ENCODE measurements around the gene NALCN.
"Not testable (repeated sequence)": the region's sequence is repeated elsewhere in the genome, so short reads cannot be mapped to it uniquely, and the experiment has no call there.

NALCN gene

DNA sequence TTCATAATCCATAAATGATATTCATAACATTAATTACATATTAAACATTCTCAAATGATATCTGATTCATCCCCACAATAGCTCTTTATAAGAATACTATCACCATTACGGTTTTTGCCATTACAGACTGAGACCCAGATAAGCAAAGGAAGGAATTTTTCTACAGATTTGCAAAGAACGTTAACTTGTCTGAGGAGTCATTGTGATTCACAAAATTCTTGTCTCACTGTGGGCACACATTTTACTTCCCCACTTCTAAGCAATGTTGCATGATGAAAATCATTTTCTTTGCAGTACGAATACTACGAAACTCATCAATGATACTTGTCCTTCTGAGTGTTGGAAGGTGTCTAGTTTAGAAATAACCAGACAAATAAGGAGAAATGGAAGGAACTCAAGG lies 70.1 kb downstream of the NALCN start:
- FAIRE-seq (no peak), DNase-seq (ENCODE audit: extremely low spot score, insufficient read length, low read depth) (no peak)

DNA sequence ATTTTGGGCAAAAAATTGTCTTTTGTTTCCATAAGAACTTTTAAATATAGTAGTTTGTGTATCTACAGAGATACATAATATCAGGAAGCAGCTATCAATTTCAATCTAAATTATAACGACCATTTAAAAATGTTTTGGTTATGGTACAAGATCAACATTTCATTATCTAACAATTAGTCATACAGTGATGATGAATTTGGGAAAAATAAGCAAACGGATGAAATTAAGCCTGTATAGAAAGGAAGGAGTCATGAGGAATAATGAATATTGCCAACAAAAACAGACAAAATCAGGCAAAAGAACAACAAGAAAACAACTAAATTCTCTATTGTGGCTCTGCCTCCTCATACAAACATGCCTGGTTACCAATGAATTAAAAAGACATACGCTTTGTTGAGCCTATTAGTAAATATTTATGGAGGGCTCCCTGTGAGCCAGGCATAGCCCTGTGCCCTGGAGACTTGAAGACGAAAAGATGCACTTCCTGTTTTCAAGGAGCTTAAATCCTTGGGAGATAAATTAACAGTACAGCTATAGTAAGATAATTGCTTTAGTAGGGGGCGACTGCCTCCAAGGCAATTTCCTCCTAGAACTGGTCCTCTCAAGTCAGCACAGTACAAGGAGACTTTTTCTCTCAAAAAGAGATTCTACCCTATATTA lies 73.0 kb downstream of the NALCN start:
- DNase-seq (ENCODE audit: extremely low spot score, insufficient read length, low read depth) (no peak), FAIRE-seq (no peak)

DNA sequence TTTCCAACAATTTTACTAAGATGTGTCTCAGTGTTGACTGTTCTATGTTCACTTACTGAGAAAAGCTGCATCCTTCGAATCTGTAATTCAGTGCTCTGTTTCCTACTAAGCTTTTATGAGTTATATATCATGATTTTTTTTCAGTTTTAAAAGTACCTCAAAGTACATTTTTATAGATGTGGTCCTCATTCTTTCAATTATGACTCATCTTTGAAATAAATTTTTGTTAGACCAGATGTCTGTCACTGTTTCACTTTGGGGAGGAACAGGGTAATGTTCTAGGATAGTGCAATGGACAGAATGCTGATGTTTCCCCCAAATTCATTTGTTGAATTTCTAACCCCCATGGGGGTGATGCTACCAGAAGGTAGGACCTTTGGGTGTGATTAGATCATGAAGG lies 74.8 kb downstream of the NALCN start:
- FAIRE-seq (no peak), DNase-seq (ENCODE audit: extremely low spot score, insufficient read length, low read depth) (no peak)

DNA sequence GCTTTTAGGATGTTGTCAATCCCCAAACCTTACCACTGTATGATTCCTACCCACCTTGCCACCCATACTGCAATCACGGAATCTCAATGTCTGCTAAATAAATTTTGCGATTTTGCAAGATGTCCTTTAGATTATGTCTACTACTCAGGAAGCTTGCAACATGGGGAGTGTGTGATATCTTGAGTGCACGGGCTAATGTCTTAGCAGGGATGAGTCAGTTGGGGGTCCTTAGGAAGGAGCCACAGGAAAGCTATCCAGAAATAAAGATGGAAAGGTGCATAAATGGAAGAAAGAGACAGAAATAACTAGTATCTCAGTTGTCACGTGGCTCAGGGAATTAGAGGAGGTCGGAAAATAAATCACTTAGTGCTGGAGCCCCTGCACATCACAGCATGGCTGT lies 77.1 kb downstream of the NALCN start:
- DNase-seq (ENCODE audit: extremely low spot score, insufficient read length, low read depth) (no peak), FAIRE-seq (no peak)

DNA sequence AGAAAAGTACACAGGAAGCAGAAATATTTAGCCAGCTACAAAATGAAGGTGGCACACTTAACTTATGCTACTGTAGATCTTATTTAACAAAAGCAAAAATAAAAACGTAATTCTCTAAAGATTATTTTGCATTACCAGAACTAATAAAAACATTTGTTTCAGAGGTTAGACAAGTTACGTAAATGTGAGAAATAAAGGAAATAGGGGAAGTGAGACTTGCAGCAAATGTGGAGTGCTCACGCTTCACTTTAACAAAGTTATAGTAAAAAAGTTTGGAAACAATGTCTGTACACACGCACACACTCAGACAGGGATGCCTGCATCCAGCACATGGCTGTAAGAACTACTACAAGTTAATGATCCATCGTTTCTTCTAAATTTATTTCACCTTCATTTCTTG lies 83.7 kb downstream of the NALCN start:
- DNase-seq (ENCODE audit: extremely low spot score, insufficient read length, low read depth) (no peak), FAIRE-seq (no peak)

DNA sequence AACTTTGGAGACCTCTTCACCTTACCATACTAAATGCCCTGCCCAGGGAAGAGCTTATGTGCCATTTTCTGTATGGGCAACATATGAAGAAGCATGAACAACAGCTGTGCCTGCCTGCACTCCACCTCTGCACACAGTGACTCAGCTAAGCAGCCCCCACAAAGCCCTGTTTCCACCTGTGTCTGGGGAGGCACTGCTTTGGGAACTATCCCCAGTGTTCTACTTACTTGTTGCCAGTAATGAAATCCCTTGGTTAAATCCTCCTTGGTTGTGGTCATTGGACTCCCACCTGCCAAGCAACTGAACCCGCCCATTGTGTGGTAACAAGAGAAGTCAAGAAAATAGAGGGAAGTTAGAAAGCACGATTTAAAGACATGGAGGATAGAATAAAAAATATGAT lies 84.6 kb downstream of the NALCN start:
- no peak for FAIRE-seq

DNA sequence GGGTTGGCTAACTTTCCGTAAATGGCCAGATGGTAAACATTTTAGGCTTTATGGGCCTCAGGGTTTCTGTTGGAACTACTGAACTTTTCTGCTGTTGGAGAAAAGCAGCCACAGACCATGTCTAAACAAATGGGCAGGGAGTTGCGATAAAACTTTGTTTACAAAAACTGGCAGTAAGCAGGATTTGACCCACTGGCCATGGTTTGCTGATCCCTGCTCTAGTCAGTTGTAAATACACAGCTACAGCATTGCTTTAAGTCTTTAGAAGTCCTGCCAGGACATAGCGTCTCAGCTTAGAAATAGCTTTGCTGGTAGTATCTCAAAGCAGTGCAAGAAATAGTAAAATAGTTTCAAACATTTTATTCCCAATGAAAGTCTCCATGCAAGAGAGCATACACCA lies 88.4 kb downstream of the NALCN start:
- DNase-seq (ENCODE audit: extremely low spot score, insufficient read length, low read depth): no peak
- no peak for FAIRE-seq

More for the DNA sequence above, 84.6 kb downstream of the NALCN start:
- no peak for DNase-seq (ENCODE audit: extremely low spot score, insufficient read length, low read depth)

DNA sequence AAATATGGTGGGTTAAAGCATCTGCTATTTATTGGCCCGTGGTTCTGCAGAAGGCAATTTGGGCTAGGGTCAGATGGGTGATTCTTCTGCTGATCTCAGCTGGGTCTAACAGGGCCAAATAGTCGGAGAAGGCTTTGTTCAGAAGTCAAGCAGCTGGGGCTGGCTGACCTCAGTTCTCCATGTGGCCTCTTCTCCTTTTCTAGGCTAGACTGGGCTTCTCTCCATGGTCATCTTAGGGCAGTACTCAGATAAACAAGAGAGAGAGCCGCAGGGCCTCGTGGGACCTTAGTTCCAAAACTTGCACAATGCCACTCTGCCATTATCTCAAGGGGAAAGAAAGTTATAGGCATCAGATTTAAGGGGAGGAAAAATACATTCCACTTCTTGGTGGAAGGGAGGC lies 89.6 kb downstream of the NALCN start:
- no peak for DNase-seq (ENCODE audit: extremely low spot score, insufficient read length, low read depth)
- FAIRE-seq: no peak

DNA sequence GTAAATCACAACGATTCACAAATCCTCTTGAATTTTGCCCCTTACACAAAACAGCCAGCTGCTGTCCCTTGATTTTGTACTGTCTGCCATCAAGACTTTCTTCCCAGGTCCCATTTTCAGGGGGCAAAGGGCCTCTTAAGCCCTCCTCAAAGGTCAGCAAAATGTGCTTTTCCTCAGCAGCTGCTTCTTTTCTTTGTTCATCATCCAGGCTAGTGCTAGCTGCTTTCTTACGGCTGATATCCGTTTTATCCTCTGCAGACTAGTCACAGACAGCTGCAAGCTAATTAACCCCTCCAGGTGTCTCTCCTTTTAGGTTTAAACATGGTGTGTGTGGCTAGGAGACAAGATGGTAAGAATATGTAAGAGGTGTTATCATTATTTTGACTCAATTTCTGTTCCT lies 90.9 kb downstream of the NALCN start:
- FAIRE-seq (no peak), DNase-seq (ENCODE audit: extremely low spot score, insufficient read length, low read depth) (no peak)

DNA sequence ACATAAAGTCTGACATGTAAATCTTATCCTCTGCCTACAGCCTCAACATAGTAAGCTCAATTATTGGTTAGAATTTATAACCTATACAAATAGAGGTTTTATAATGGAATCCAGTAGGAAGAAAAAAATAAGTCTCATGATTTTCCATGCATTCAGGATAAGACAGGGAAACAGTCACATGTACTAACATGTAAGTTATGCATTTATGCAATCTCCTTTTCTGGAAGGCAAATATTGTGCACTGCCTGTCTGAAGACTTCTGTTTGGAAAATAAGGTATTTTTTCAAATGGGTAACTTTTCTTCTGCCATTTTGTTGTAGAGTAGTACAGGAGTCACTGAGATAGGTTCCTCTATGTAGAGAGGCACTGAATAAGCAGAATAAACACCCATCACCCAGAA lies 92.7 kb downstream of the NALCN start:
- FAIRE-seq: no peak
- no peak for DNase-seq (ENCODE audit: extremely low spot score, insufficient read length, low read depth)

DNA sequence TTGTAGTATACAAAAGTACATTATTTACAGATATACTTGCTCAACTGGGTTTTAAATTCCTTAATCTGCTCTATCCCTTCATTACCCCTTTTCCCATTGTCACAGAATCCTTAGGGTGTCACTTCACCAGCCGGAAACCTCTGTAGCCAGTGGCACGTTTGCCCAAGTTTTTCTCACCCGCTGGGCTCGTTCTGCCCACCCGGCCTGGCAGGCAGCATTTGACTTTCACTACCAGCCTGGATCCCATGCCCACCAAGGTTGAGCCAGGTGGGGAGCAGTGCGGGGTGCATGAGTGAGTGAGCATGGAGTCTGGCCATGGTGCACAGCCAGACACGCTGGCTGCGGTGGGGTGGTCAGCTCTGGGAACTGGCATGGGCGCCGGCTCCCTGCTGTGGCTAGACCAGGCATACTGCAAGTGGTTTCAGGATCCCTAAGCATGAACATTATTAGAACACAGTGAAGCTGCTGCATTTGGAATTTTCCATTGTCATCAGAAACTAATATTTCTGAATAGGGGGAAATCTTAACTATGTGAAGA lies 98.3 kb downstream of the NALCN start:
- FAIRE-seq (no peak), DNase-seq (ENCODE audit: extremely low spot score, insufficient read length, low read depth) (no peak)

DNA sequence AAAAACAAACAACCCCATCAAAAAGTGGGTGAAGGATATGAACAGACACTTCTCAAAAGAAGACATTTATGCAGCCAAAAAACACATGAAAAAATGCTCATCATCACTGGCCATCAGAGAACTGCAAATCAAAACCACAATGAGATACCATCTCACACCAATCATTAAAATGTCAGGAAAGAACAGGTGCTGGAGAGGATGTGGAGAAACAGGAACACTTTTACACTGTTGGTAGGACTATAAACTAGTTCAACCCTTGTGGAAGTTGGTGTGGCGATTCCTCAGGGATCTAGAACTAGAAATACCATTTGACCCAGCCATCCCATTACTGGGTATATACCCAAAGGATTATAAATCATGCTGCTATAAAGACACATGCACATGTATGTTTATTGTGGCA lies 102.8 kb downstream of the NALCN start:
- not testable (repeated sequence) for DNase-seq (ENCODE audit: extremely low spot score, insufficient read length, low read depth); FAIRE-seq

DNA sequence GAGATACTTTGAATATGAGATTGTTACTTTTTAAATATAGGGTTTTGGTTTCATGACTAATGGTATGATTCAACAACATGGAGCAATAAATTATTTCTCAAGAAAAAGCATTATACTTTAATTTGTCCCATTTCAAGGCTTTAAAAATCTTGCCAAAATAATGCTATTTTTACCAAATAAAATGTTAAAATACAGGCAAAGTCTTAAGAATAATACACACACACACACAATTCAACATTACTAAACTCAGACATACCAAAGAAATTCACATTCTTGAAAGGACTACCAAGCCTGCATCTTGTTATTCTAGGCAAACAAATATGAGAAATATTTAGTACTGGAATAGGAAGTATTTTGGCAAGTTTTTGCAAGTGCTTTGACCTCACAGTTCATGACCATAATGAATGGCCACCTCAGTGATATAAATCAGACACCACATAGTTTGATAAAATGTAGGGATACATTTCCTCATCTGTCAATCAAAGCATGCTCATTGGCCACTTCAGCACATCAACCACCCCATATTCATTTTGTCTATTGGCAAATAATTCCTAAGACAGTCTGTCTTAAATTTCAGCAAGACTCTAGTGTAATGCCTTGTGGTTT lies 107.2 kb downstream of the NALCN start:
- FAIRE-seq (no peak), DNase-seq (ENCODE audit: extremely low spot score, insufficient read length, low read depth) (no peak)

DNA sequence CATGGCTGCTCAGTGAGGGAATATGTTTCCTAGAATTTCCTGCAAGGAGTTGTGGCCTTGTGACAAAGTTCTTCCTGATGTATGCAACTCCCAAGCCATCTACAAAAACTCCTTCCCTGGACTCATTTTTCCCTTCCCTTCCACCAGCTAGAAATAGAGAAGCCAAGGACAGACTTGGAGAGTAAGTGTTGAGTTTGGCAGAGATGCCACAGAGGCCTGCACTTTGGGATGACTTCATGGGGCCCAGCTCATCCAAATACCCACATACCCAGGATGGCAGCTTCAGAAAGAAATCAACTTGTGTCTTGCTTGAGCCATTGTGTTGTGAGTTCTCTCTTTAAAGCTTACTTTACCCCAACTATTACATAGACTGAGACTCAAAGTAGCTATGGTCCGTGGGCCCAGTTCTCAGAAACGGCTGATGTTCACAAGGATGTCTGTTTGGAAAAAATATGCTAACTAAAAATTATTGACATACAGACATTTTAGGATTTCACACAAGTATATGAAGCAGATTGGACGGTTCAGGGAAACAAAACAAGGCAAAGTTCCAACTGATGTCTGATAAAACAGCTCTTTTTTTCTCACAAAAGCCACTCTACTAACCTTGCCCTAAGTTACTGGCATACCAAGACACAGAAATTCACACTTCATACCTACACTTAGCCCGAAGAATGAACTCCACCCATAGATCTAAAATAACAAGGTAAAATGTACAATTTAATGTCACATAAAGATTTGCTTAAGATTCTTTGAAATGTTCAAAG lies 107.9 kb downstream of the NALCN start:
- no peak for FAIRE-seq
- no peak for DNase-seq (ENCODE audit: extremely low spot score, insufficient read length, low read depth)

DNA sequence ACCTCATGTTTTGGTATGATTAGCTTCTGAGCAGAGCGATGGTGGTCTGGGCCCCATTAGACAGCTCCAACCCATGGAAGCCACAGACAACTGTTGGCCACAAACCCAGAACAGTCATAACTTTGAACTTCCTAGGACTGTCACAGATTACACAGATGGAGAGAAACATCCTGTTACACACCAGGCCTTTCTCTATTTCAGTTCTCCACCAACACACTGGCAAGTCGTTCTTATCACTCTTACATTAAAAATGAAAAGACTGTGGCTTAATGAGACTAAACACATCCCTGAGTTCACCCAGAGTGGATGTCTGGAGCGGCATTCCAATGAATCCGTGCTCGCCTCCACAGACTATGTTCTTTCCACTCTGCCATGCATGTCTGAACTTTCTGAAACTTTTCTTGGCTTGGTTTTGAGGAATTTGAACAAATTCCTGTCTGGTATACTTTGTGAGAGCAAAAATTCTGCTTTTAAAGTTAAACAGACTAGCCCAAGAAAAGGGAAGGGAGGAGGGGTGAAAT lies 109.1 kb downstream of the NALCN start:
- DNase-seq (ENCODE audit: extremely low spot score, insufficient read length, low read depth) (no peak), FAIRE-seq (no peak)

DNA sequence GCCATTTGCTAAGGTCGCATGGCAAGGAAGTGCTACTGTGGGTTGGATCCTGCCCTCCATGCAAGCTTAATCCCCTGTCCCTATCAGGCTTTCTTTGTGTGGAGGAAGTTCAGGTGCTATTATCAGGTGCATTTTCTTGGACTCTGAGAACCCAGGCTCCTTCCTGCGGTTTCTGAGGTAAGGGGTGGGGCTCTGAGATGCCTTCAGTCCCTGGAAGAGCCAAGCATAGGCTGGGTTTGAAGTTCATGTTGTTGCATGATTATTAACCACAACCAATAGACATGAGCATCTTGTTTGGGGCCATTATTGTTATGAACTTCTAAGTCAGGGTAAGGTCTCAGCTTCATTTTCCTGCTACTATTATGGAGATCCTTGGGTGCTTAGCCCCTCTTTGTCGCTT lies 109.5 kb downstream of the NALCN start:
- no peak for FAIRE-seq
- no peak for DNase-seq (ENCODE audit: extremely low spot score, insufficient read length, low read depth)

DNA sequence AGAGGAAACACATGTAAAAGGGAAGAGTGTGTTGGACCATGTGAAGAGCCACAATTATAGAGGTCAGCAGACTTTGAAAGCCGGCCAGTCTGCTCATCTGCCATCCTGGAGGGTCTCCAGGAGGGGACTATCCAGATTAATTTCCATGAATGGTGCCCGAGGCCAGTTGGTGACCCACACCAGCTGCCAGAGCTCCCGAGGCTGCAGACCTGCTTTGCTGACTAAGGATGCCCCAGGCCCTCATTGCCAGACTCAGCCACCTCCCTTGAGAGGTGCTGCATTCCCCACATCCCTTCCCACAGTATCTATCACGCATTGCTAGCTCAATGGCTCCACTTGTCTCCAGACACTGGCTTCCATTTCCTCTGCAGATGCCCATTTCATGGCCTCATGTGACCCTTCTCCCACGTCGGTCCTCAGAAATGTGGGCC lies 110.3 kb downstream of the NALCN start:
- FAIRE-seq: no peak
- no peak for DNase-seq (ENCODE audit: extremely low spot score, insufficient read length, low read depth)

DNA sequence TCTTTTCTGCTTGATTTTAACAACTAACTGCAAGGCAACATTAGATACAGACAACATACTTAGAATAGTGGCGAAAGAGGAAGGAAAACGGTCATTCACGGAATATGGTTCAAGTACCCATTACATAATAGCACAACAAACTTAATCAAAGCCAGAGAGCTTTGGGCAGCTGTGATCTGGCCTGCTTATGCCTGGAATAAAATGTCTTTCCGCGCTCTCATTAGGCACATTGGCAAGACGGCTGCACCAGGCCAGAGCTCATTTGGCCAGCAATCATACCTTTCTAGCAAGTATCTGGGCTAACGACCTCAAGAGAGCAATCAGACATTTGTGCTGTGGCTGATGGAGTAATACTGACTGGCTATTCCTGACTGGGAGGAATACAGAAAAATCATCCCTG lies 112.8 kb downstream of the NALCN start:
- no peak for DNase-seq (ENCODE audit: extremely low spot score, insufficient read length, low read depth)
- no peak for FAIRE-seq

DNA sequence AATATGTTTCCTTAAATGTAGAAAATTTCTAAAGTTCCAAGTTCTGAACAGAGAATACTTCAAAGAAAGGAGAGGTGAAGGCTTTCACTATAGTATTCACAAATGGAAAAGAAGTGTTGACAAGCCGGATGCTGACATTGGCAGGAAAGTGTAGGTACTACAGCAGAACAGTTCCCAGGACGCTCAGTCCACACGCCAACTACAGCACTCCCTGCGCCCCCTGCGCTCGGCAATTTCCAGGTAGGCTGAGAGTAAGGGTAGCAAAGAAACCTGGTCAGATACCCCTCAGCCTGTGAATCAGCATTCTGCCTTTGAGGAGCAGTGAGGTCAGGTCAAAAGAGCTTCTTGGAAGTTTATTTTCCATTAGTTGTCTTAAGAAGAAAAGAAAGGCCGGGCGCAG lies 115.3 kb downstream of the NALCN start:
- no peak for FAIRE-seq
- no peak for DNase-seq (ENCODE audit: extremely low spot score, insufficient read length, low read depth)

DNA sequence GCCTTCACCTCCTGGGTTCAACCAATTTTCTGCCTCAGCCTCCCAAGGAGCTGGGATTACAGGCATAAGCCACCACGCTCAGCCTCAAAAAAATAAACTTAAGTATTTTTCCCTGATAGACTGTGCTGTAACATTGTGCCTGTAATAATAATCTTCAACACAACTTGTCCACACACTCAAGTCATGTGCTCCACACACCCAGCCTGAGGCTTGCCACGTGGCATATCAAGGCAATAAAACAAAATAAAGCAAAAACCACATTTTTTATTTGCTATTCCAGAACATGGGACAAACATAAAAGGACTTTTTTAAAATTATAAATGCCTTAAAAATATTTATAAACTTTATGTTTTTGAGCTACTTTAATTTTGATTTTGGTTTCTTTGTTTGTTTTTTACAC lies 115.8 kb downstream of the NALCN start:
- DNase-seq (ENCODE audit: extremely low spot score, insufficient read length, low read depth) (no peak), FAIRE-seq (no peak)

DNA sequence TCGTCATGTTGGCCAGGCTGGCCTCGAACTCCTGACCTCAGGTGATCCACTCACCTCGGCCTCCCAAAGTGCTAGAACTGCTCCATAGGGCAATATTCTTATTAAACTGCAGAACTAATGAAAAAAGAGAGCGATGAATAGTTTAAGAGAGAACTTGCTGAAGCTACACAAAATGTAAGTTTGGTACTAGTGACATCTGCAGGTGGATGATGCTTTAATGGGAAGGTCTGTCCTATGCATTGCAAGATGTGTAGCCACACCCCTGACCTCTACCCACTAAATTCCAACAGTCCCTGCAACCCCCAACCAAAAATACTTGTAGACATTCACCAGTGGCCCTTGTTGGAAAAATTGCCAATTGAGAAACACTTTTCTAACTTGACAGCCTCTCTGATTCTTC lies 117.8 kb downstream of the NALCN start:
- FAIRE-seq (no peak), DNase-seq (ENCODE audit: extremely low spot score, insufficient read length, low read depth) (no peak)
